AG04449 (cell line): ENCODE measurements around the gene HSPE1.
"Not testable (repeated sequence)": the region's sequence is repeated elsewhere in the genome, so short reads cannot be mapped to it uniquely, and the experiment has no call there.

Experiments used
- CTCF ChIA-PET: fragments of 350-600 bp; formaldehyde crosslinking; extraction: SDS; loops from one replicate; lab custom pipeline; 2021; ENCODE audit warnings: antibody characterized with exemption; lab: Yijun Ruan, JAX
- POLR2A ChIA-PET: fragments of 400-600, 350-600 bp; formaldehyde crosslinking; extraction: SDS; loops from one replicate; lab custom pipeline; 2020; ENCODE audit warnings: antibody characterized with exemption, inconsistent platforms; lab: Yijun Ruan, JAX
- DNase-seq: peaks from one replicate; pipeline ENCODE4 v3.0.0-alpha.2; 2010; ENCODE audit warnings: low read depth, low spot score
- H3K4me3 ChIP-seq: 2 replicates; pipeline ENCODE4 v1.5.1; 2011; ENCODE audit warnings: low read depth, mild to moderate bottlenecking, control low read depth, low read length
- CTCF ChIP-seq: IDR thresholded peaks from one replicate; pipeline ENCODE4 v1.5.1; 2011; ENCODE audit warnings: mild to moderate bottlenecking, moderate library complexity, low read length, control low read depth, inconsistent platforms; ENCODE audit not compliant: insufficient read depth; ENCODE audit errors: missing control alignments

Gene HSPE1

DNA sequence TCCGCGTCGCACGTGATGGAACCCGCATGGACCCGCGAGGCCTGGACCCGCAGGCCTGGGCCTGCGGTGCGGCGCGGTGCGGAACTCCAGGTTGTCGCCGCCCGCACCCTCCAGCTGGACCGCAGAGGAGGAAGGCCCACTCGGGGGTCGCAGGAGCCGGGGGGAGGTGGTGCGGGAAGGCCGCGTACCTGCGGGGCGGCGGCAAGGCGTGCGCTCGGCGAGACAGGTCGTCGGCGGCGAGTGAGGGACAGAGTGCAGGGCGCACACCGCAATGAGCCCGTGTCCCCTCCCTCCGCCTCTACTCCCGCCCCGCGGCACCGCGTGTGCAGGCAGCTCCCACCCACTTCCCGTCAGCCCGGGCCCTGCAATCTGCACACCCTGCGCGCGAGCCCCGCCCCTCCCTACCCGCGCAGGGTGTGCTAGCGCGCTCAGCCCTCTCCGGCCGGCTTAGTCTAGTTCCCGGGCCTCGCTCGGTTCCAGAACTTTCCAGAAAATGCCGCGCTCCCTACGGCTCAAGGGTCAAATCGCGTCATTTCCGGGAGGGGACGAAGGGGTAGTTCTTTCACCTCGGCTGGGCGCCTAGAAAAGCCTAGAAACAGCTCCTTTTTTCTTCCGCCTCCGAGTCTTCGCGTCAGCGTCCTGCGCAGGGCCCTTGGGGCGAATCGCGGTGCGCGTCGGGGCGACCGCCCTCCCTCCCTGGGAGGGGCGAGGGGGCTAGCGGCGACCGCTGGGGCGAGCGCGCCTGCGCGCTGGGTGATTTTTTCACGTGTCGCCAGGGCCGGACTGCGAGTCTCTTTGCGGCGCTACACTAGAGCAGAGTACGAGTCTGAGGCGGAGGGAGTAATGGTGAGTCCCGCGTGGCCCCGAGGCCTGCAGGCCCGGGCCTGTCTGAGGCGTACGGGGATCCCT, at the start of gene HSPE1, which contains the start of gene HSPD1:
TSS of gene HSPE1 (plus strand) at position 786 of the 909 bp plus-strand sequence. CDS start at position 844, 58 bp downstream.
TSS of gene HSPD1 (minus strand) at position 247 of the 909 bp plus-strand sequence. CDS start 992 bp downstream, outside the sequence.
- DNase-seq, result peak; percentile 93
- no peak for TF ChIP-seq CTCF
- POLR2A ChIA-PET, result interaction anchor here (0.6 to 2.9 kb wide), 14 partner anchors 8 to 207 kb away, joined by 3 to 25 read pairs (median 4); partner anchors contain the start of genes COQ10B, MOB4, RFTN2 and SF3B1
- H3K4me3 ChIP-seq, result peak within 1 kb of the TSS; percentile 78
- CTCF ChIA-PET, result interaction anchor here (1.0 to 1.6 kb wide), 2 partner anchors 9 to 207 kb away, joined by 3 to 4 read pairs; no protein-coding TSS in a partner anchor

- TF ChIP-seq CTCF, result no peak
- CTCF ChIA-PET, result no interaction called here
- POLR2A ChIA-PET, result interaction anchor here (1.5 kb wide), 1 partner anchor 16 kb away, joined by 4 read pairs; the partner anchor contains the start of gene SF3B1
- no peak overlapping the region for H3K4me3 ChIP-seq
- DNase-seq, result no peak
These were observed 49.7 kb upstream of the HSPE1 start for GRCh38 chr2:197450465-197450864.

DNA sequence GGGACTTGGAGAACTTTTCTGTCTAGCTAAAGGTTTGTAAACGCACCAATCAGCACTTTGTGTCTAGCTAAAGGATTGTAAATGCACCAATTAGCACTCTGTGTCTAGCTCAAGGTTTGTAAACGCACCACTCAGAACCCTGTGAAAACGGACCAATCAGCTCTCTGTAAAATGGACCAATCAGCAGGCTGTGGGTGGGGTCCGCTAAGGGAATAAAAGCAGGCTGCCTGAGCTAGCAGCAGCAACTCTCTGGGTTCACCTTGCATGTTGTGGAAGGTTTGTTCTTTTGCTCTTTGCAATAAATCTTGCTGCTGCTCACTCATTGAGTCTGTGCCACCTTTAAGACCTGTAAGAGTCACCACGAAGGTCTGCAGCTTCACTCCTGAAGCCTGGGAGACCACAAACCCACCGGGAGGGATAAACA, 49.2 kb upstream of the HSPE1 start:
- CTCF ChIA-PET, result not testable (repeated sequence)
- POLR2A ChIA-PET, result interaction anchor here (1.5 kb wide), 1 partner anchor 16 kb away, joined by 4 read pairs; the partner anchor contains the start of gene SF3B1

GRCh38 chr2:197452754-197453122, 47.4 kb upstream of the HSPE1 start:
- TF ChIP-seq CTCF, result no peak
- CTCF ChIA-PET, result interaction anchor here (0.6 to 1.2 kb wide), 5 partner anchors 9 to 17 kb away, joined by 3 to 4 read pairs (median 3); no protein-coding TSS in a partner anchor
- POLR2A ChIA-PET, result interaction anchor here (0.6 to 2.5 kb wide), 7 partner anchors 10 to 95 kb away, joined by 3 to 25 read pairs (median 6); partner anchors contain the start of genes HSPD1, HSPE1, MOB4 and SF3B1
- peak overlapping the region; percentile 80 for H3K4me3 ChIP-seq
- DNase-seq, result no peak

More for the DNA sequence above, 49.2 kb upstream of the HSPE1 start:
- H3K4me3 ChIP-seq, DNase-seq: not testable (repeated sequence)

DNA sequence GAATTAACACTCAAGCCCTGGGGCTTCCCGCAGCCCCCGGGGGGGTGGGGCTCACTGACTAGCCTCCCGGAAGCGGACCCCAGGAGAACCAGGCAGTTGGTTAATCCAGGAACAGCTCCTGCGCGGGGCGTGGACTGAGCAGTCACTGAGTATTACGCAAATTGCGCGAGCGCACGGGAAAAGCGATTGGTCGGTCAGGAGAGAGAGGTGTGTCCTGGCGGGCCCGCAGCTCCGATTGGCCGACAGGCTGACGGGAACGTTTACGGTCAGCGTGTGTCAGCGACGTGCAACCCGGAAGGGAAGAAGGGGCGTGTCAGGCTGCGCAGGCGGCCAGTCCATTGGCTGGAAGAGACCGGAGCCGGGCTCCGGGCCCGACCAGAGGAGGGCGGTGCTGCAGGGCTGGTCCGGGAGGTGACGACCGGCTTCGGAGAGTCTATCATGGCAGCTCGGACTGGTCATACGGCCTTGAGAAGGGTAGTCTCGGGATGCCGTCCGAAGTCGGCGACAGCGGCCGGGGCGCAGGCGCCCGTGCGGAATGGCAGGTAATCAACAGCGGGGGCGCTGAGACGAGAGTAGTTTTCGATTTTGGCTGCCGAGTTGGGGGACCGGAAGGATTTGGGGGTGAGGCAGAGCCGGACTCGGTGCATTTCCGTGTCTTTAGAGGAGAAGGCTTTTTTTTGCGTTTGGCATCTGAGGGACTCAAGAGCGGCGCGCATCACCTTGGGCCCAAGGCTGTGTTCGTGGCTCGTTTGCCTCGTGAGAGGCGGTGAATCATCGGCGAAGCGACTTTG, 46.9 kb upstream of the HSPE1 start, which contains the start of gene COQ10B:
TSS of gene COQ10B (plus strand) at position 430 of the 791 bp plus-strand sequence. CDS start at position 439, 9 bp downstream.
- ChIA-PET POLR2A (interaction anchor here (0.6 to 2.5 kb wide), 7 partner anchors 11 to 96 kb away, joined by 3 to 25 read pairs (median 6); partner anchors contain the start of genes HSPD1, HSPE1, MOB4 and SF3B1), CTCF (interaction anchor here (0.6 to 1.2 kb wide), 5 partner anchors 10 to 18 kb away, joined by 3 to 4 read pairs (median 3); no protein-coding TSS in a partner anchor)
- TF ChIP-seq CTCF, result peak; percentile 37
- H3K4me3 ChIP-seq, result peak within 1 kb of the TSS; percentile 99
- DNase-seq, result peak; percentile 99
